ENCODE results near the gene LDHD. TPM values are rescaled to one million over a fixed set of nuclear protein-coding genes. Genes with fewer than 3 reads are reported as not detected.

Gene LDHD
- total and polyA plus RNA-seq, 10 of the 15 experiments (the other 5 are each of a cell fraction or from before 2014, with no cell fraction given) = 0.10 to 0.12 TPM; not detected in 8

GRCh38 chr16:75148311-75149195 is 32.0 kb upstream of the LDHD start, which contains the start of gene ZFP1:
ZFP1 (plus strand) TSS chr16:75148524; CDS start chr16:75152952, 4,428 bp downstream.
- Histone ChIP-seq H4K20me1 (ENCODE audit: control insufficient read depth, insufficient read depth) (no peaks in the 10 kb centered on the region), H3K27me3 (replicated peaks in 1 of 2; ENCODE audit: control insufficient read depth in 2 of 2, insufficient read depth in 2 of 2, low read length in 1 of 2) (no peaks in the 10 kb centered on the region), H3K79me2 (ENCODE audit: control insufficient read depth, insufficient read depth, low read length) (peaks cover 5% of the 10 kb centered on the region), H3K36me3 (ENCODE audit: control insufficient read depth in 2 of 2, insufficient read depth in 2 of 2, low read length in 1 of 2) (no peaks in the 10 kb centered on the region), H3K9ac (ENCODE audit: control insufficient read depth, insufficient read depth, low read length) (peak within 1 kb of the TSS; percentile 87), H2AFZ (ENCODE audit: control insufficient read depth, low read depth, low read length) (peak within 1 kb of the TSS; percentile 98), H3K27ac (ENCODE audit: control insufficient read depth, insufficient read depth) (peak within 1 kb of the TSS; percentile 91), H3K9me3 (replicated peaks; ENCODE audit: control insufficient read depth, insufficient read depth, low read length) (peaks cover 10% of the 10 kb centered on the region), H3K4me3 (peak within 1 kb of the TSS; percentile 88), H3K4me2 (ENCODE audit: control insufficient read depth, insufficient read depth) (peak within 1 kb of the TSS; percentile 53), H3K4me1 (ENCODE audit: control insufficient read depth, insufficient read depth, low read length) (no peaks in the 10 kb centered on the region)
- ATAC-seq (peak; percentile 91), FAIRE-seq (peak; percentile 81), DNase-seq (ENCODE audit: low read depth, low spot score) (peak; percentile 56)
- CTCF ChIA-PET = no interaction called here
- BruUV-seq (replicated peaks) = TSS peak; percentile 48
- intact Hi-C loops (cut with micrococcal nuclease; ENCODE audit: unreplicated experiment) = no loop called here
- WGBS (ENCODE audit: insufficient coverage, insufficient replicate concordance, low lambda C conversion rate, missing lambda C conversion rate) = 2% methylated on average over 77 of the region's 93 CpGs
- SMC1A ChIA-PET (ENCODE audit: uncharacterized antibody, unreplicated experiment) = no interaction called here
- in situ Hi-C loops (cut with MboI) = no loop called here
- POLR2A ChIA-PET = no interaction called here
- RAD21 ChIA-PET (ENCODE audit: unreplicated experiment) = no interaction called here
- peak; percentile 19; the same call in 1 of the 2 replicates for TF ChIP-seq MXI1 (IDR thresholded peaks at IDR 0.05; ENCODE audit: low read depth, low read length)
- TF ChIP-seq RUNX3 (IDR thresholded peaks at IDR 0.05; ENCODE audit: low read length) = peak; percentile 58
- TF ChIP-seq, protein P1, sequence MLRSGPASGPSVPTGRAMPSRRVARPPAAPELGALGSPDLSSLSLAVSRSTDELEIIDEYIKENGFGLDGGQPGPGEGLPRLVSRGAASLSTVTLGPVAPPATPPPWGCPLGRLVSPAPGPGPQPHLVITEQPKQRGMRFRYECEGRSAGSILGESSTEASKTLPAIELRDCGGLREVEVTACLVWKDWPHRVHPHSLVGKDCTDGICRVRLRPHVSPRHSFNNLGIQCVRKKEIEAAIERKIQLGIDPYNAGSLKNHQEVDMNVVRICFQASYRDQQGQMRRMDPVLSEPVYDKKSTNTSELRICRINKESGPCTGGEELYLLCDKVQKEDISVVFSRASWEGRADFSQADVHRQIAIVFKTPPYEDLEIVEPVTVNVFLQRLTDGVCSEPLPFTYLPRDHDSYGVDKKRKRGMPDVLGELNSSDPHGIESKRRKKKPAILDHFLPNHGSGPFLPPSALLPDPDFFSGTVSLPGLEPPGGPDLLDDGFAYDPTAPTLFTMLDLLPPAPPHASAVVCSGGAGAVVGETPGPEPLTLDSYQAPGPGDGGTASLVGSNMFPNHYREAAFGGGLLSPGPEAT (IDR thresholded peaks at IDR 0.05; ENCODE audit: low read depth) = peak; percentile 69; the same call in 1 of the 2 replicates
- TF ChIP-seq TAF1 (IDR thresholded peaks at IDR 0.05; ENCODE audit: borderline replicate concordance, low read depth, low read length) = peak; percentile 18; the same call in 1 of the 2 replicates
- no peak for TF ChIP-seq SUPT20H (IDR thresholded peaks at IDR 0.05; ENCODE audit: borderline replicate concordance, control insufficient read depth, low read depth, low read length)
- peak; percentile 42; the same call in 1 of the 2 replicates for TF ChIP-seq NRF1 (conservative IDR thresholded peaks at IDR 0.05; ENCODE audit: low read depth, low read length)
- TF ChIP-seq RELA (IDR thresholded peaks at IDR 0.05; ENCODE audit: borderline replicate concordance, partially characterized antibody) = peak; percentile 59
- TF ChIP-seq, protein P2, sequence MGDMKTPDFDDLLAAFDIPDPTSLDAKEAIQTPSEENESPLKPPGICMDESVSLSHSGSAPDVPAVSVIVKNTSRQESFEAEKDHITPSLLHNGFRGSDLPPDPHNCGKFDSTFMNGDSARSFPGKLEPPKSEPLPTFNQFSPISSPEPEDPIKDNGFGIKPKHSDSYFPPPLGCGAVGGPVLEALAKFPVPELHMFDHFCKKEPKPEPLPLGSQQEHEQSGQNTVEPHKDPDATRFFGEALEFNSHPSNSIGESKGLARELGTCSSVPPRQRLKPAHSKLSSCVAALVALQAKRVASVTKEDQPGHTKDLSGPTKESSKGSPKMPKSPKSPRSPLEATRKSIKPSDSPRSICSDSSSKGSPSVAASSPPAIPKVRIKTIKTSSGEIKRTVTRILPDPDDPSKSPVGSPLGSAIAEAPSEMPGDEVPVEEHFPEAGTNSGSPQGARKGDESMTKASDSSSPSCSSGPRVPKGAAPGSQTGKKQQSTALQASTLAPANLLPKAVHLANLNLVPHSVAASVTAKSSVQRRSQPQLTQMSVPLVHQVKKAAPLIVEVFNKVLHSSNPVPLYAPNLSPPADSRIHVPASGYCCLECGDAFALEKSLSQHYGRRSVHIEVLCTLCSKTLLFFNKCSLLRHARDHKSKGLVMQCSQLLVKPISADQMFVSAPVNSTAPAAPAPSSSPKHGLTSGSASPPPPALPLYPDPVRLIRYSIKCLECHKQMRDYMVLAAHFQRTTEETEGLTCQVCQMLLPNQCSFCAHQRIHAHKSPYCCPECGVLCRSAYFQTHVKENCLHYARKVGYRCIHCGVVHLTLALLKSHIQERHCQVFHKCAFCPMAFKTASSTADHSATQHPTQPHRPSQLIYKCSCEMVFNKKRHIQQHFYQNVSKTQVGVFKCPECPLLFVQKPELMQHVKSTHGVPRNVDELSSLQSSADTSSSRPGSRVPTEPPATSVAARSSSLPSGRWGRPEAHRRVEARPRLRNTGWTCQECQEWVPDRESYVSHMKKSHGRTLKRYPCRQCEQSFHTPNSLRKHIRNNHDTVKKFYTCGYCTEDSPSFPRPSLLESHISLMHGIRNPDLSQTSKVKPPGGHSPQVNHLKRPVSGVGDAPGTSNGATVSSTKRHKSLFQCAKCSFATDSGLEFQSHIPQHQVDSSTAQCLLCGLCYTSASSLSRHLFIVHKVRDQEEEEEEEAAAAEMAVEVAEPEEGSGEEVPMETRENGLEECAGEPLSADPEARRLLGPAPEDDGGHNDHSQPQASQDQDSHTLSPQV (IDR thresholded peaks at IDR 0.05) = no peak
- peak; percentile 60; the same call in 1 of the 2 replicates for TF ChIP-seq CREB1 (IDR thresholded peaks at IDR 0.05; ENCODE audit: low read depth)
- no peak for TF ChIP-seq STAT1 (conservative IDR thresholded peaks at IDR 0.05)
- peak; percentile 34 for TF ChIP-seq SP1 (IDR thresholded peaks at IDR 0.05; ENCODE audit: low read depth, low read length)
- TF ChIP-seq PAX8 (IDR thresholded peaks at IDR 0.05) = no peak
- no peak for TF ChIP-seq WRNIP1 (IDR thresholded peaks at IDR 0.05; ENCODE audit: borderline replicate concordance, low read depth, low read length)
- TF ChIP-seq, protein P3, sequence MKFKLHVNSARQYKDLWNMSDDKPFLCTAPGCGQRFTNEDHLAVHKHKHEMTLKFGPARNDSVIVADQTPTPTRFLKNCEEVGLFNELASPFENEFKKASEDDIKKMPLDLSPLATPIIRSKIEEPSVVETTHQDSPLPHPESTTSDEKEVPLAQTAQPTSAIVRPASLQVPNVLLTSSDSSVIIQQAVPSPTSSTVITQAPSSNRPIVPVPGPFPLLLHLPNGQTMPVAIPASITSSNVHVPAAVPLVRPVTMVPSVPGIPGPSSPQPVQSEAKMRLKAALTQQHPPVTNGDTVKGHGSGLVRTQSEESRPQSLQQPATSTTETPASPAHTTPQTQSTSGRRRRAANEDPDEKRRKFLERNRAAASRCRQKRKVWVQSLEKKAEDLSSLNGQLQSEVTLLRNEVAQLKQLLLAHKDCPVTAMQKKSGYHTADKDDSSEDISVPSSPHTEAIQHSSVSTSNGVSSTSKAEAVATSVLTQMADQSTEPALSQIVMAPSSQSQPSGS (IDR thresholded peaks at IDR 0.05; ENCODE audit: low read length) = no peak
- TF ChIP-seq KLF5 (IDR thresholded peaks at IDR 0.05; ENCODE audit: partially characterized antibody) = peak; percentile 53
- TF ChIP-seq YY1 (IDR thresholded peaks at IDR 0.05; ENCODE audit: low read depth, low read length) = peak; percentile 72
- peak in 1 of 2 experiments; percentile 89; a peak in 2 of 4 replicates for TF ChIP-seq BHLHE40 (IDR thresholded peaks at IDR 0.05; ENCODE audit: borderline replicate concordance in 1 of 2, low read depth in 2 of 2, low read length in 1 of 2)
